AG10803 (cell line): ENCODE results near the gene MEN1.

Source experiments
- DNase-seq: peaks from one replicate; pipeline ENCODE4 v3.0.0; 2010; ENCODE audit warnings: low read depth
- H3K4me3 ChIP-seq: 2 replicates; pipeline ENCODE4 v1.5.1; 2011; ENCODE audit warnings: mild to moderate bottlenecking, low read length, control low read depth
- TF ChIP-seq, protein P1 (sequence below): conservative IDR thresholded peaks from 2 replicates; pipeline ENCODE4 v1.5.1; 2011; ENCODE audit warnings: mild to moderate bottlenecking, low read length, control low read depth, inconsistent platforms

Gene MEN1

GRCh38 chr11:64767344-64768299 lies 42.7 kb downstream of the MEN1 start:
- DNase-seq: peak; percentile 68
- H3K4me3 ChIP-seq: no peak overlapping the region
- TF ChIP-seq, protein P1, sequence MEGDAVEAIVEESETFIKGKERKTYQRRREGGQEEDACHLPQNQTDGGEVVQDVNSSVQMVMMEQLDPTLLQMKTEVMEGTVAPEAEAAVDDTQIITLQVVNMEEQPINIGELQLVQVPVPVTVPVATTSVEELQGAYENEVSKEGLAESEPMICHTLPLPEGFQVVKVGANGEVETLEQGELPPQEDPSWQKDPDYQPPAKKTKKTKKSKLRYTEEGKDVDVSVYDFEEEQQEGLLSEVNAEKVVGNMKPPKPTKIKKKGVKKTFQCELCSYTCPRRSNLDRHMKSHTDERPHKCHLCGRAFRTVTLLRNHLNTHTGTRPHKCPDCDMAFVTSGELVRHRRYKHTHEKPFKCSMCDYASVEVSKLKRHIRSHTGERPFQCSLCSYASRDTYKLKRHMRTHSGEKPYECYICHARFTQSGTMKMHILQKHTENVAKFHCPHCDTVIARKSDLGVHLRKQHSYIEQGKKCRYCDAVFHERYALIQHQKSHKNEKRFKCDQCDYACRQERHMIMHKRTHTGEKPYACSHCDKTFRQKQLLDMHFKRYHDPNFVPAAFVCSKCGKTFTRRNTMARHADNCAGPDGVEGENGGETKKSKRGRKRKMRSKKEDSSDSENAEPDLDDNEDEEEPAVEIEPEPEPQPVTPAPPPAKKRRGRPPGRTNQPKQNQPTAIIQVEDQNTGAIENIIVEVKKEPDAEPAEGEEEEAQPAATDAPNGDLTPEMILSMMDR: peak; percentile 67

- no peak for DNase-seq
- H3K4me3 ChIP-seq: no peak overlapping the region
- TF ChIP-seq, protein P1: no peak
These were observed 43.5 kb downstream of the MEN1 start for GRCh38 chr11:64766881-64767280.

DNA sequence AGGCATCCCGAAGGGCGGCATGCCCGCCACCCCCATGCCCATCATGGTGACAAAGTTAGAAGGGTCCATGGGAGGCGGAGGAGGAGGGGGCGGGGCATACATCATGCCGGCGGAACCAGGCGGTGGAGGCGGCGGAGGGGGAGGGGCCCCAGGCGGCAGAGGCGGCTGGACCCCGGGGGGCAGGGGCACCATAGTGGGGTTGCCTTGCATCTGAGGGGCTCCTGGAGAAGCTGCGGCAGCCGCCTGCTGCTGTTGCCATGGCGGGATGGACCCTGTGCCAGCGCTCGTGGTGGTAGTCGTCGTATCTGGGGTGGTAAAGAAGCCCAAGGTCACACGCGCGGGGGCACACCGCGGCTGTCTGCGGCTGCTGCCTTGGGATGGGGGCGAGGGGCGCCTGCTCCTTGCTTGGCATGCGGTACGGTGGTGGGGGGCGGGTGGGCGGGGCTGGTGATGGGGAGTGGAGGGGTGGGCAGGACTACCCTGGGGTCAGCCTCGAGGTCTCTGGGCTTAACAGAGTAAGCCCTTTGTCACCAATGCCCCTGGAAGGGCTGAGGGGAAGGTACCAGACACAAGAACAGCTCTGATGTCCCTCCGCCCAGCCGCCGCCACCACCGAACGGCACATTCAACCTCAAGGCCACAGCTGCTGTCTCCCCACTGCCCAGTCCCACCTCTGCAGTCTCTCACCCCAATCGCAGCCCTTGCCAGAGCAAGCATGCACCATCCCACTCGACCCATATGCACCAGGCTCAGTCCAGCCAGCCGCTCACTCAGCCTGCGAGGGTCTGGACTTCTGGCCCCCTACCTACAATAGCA lies 44.3 kb downstream of the MEN1 start:
- no peak for DNase-seq
- H3K4me3 ChIP-seq: no peak overlapping the region
- TF ChIP-seq, protein P1: no peak

DNA sequence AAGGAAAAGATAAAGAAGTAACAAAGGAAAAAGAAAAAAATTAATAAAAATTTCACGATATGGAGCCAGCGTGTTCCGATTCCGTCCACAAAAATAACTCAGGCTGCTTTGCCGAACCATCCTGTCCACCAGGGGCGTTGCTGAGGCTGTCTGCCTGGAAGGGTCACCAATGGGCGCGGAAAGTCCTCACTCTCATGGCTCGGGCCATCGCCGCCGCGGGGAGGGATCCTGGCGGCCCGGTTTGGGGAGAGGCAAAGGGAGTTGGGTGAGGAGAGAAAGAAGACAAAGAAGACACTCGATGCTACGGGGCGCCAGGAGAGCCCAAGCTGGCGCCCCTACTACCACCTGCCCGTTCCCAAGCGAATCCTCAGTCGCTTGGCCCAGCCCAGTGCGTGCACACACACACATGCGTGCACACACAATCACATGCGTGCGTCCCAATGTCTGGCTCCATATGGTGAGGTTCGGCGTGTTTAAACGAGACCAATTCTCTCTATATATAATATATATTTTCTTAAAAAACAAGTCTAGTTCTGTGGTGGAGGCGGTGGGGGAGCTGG lies 45.0 kb downstream of the MEN1 start:
- no peak for DNase-seq
- TF ChIP-seq, protein P1: peak; percentile 16
- no peak overlapping the region for H3K4me3 ChIP-seq

DNA sequence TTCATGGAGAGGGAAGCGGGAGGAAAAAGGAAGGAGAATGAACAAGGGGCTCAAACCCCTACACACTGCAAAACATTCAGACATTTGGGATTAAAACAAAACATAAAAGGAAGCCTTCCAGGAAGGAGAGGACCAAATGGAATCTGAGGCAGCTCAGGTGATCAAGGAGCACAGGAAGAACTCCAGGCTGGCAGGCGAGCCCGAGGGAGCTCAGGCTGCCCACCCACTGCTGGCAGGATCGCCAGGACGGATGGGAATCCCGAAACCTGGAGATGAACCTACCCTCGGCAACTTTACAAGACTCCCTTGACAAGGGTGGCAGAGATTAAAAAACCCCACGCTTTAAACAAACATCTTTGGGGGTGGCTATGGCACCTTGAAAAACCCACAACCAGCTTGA lies 45.6 kb downstream of the MEN1 start:
- DNase-seq: no peak
- TF ChIP-seq, protein P1: no peak
- no peak overlapping the region for H3K4me3 ChIP-seq

DNA sequence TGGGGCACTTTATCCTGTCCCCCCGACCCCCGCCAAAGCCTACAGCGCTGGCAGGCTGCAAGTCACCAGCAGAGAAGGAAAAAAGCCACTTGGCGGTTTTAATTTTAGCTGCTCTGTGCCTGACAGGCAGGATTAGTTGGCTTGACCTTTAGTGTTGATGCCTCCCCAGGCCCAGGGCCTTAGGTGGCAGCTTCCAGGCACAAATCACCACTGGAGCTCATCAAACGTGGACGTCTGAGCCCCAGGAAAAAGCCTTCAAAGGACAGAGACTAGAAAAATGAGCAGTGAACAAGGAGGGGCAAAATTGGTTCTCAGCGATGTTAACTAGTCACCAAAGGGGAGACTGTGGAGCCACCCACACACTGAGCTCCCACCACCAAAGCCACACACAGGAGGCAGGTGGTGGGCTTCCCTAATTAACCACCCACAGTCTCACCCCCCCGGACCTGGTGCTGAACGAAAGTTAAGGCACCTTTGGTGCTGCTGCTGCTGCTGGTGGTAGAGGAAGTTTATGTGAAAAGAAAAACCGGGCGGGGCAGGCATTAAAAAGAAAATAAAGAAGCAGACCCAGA lies 46.2 kb downstream of the MEN1 start:
- H3K4me3 ChIP-seq: no peak overlapping the region
- DNase-seq: no peak
- TF ChIP-seq, protein P1: no peak
